Activated T-helper 2 cell treated with anti-CD3 and anti-CD28 coated beads, Interferon-gamma antibody, Interleukin-2, Interleukin-4, amounts not matched to agents 10 μg/mL and 5 μg/mL and 100 μg/mL, durations not matched to agents 14 hours and 24 hours and 36 hours (primary cell): ENCODE data around the gene CDC42EP4. TPM values are rescaled to one million over a fixed set of nuclear protein-coding genes. Genes with fewer than 3 reads are reported as not detected.

Experiments used
- DNase-seq: peaks from one replicate; pipeline ENCODE4 v3.0.0; 2021; ENCODE audit warnings: low spot score
- H3K27ac Mint-ChIP-seq: one replicate; pipeline ENCODE4 v1.8.0; 2021; ENCODE audit warnings: mixed read lengths
- H3K27me3 Mint-ChIP-seq: one replicate; pipeline ENCODE4 v1.8.0; 2021; ENCODE audit warnings: low read depth, mixed read lengths
- H3K36me3 Mint-ChIP-seq: one replicate; pipeline ENCODE4 v1.8.0; 2021; ENCODE audit warnings: low read depth, mixed read lengths
- H3K4me1 Mint-ChIP-seq: one replicate; pipeline ENCODE4 v1.8.0; 2021; ENCODE audit warnings: low read depth, mixed read lengths
- H3K4me3 Mint-ChIP-seq: one replicate; pipeline ENCODE4 v1.8.0; 2021; ENCODE audit warnings: low read depth, mild to moderate bottlenecking, moderate library complexity, mixed read lengths
- H3K9me3 Mint-ChIP-seq: one replicate; pipeline ENCODE4 v1.8.0; 2021; ENCODE audit warnings: mixed read lengths
- intact Hi-C: fragments of 100-400 bp; cut with micrococcal nuclease; formaldehyde crosslinking; loops from one replicate; pipeline ENCODE4 v1.15.1; 2023
- total RNA-seq: library from RNA; stranded (reverse); gene quantifications from 2 replicates; pipeline ENCODE4 v1.2.3, GENCODE V29; 2022

The CDC42EP4 gene
- total RNA-seq, 1 donor from 2014 or later: 1.6 TPM

GRCh38 chr17:73284354-73284753 is 27.4 kb downstream of the CDC42EP4 start:
- Mint-ChIP-seq H3K9me3 (no peaks in the 10 kb centered on the region), H3K36me3 (no peaks in the 10 kb centered on the region), H3K27ac (no peak overlapping the region), H3K4me3 (no peak overlapping the region), H3K4me1 (no peaks in the 10 kb centered on the region), H3K27me3 (no peaks in the 10 kb centered on the region)
- intact Hi-C loops: no loop called here
- DNase-seq: no peak

- no peak overlapping the region for H3K27ac Mint-ChIP-seq
These were observed 27.9 kb downstream of the CDC42EP4 start for GRCh38 chr17:73283841-73284282.

GRCh38 chr17:73283250-73283649 is 28.6 kb downstream of the CDC42EP4 start:
- intact Hi-C loops: no loop called here
- Mint-ChIP-seq H3K36me3 (no peaks in the 10 kb centered on the region), H3K27me3 (no peaks in the 10 kb centered on the region), H3K4me3 (no peak overlapping the region), H3K27ac (no peak overlapping the region), H3K9me3 (no peaks in the 10 kb centered on the region), H3K4me1 (no peaks in the 10 kb centered on the region)
- DNase-seq: no peak

More at GRCh38 chr17:73283841-73284282, 27.9 kb downstream of the CDC42EP4 start:
- no peak for DNase-seq
- intact Hi-C loops: no loop called here
- Mint-ChIP-seq H3K4me1 (no peaks in the 10 kb centered on the region), H3K36me3 (no peaks in the 10 kb centered on the region), H3K9me3 (no peaks in the 10 kb centered on the region), H3K4me3 (no peak overlapping the region), H3K27me3 (no peaks in the 10 kb centered on the region)

GRCh38 chr17:73282629-73283028 is 29.2 kb downstream of the CDC42EP4 start:
- no peaks in the 10 kb centered on the region for H3K4me1 Mint-ChIP-seq
- no peaks in the 10 kb centered on the region for H3K9me3 Mint-ChIP-seq
- H3K27ac Mint-ChIP-seq: no peak overlapping the region
- no peaks in the 10 kb centered on the region for H3K27me3 Mint-ChIP-seq
- H3K4me3 Mint-ChIP-seq: no peak overlapping the region
- no peaks in the 10 kb centered on the region for H3K36me3 Mint-ChIP-seq
- DNase-seq: no peak
- intact Hi-C loops: no loop called here

- H3K4me3 Mint-ChIP-seq: no peak overlapping the region
- H3K9me3 Mint-ChIP-seq: no peaks in the 10 kb centered on the region
- no peak for DNase-seq
- H3K36me3 Mint-ChIP-seq: no peaks in the 10 kb centered on the region
- H3K4me1 Mint-ChIP-seq: no peaks in the 10 kb centered on the region
- H3K27ac Mint-ChIP-seq: no peak overlapping the region
- intact Hi-C loops: no loop called here
- no peaks in the 10 kb centered on the region for H3K27me3 Mint-ChIP-seq
These were observed 29.9 kb downstream of the CDC42EP4 start for GRCh38 chr17:73281928-73282327.

- Mint-ChIP-seq H3K36me3 (no peaks in the 10 kb centered on the region), H3K4me1 (no peaks in the 10 kb centered on the region), H3K27me3 (no peaks in the 10 kb centered on the region), H3K27ac (no peak overlapping the region), H3K4me3 (no peak overlapping the region), H3K9me3 (no peaks in the 10 kb centered on the region)
- no peak for DNase-seq
- intact Hi-C loops: no loop called here
These were observed 31.6 kb downstream of the CDC42EP4 start for GRCh38 chr17:73280191-73280590.

- DNase-seq: no peak
- no peaks in the 10 kb centered on the region for H3K27me3 Mint-ChIP-seq
- H3K4me1 Mint-ChIP-seq: no peaks in the 10 kb centered on the region
- intact Hi-C loops: no loop called here
- no peak overlapping the region for H3K27ac Mint-ChIP-seq
- H3K9me3 Mint-ChIP-seq: no peaks in the 10 kb centered on the region
- no peak overlapping the region for H3K4me3 Mint-ChIP-seq
- H3K36me3 Mint-ChIP-seq: no peaks in the 10 kb centered on the region
These were observed 32.1 kb downstream of the CDC42EP4 start for GRCh38 chr17:73279704-73280103.

GRCh38 chr17:73278465-73279453 is 33.0 kb downstream of the CDC42EP4 start:
- DNase-seq: no peak
- Mint-ChIP-seq H3K27me3 (no peaks in the 10 kb centered on the region), H3K4me3 (no peak overlapping the region), H3K4me1 (no peaks in the 10 kb centered on the region), H3K36me3 (no peaks in the 10 kb centered on the region), H3K9me3 (no peaks in the 10 kb centered on the region), H3K27ac (no peak overlapping the region)
- intact Hi-C loops: no loop called here

GRCh38 chr17:73278049-73278464 is 33.7 kb downstream of the CDC42EP4 start:
- intact Hi-C loops: no loop called here
- no peak for DNase-seq
- Mint-ChIP-seq H3K4me3 (no peak overlapping the region), H3K27ac (no peak overlapping the region), H3K27me3 (no peaks in the 10 kb centered on the region), H3K4me1 (no peaks in the 10 kb centered on the region), H3K9me3 (no peaks in the 10 kb centered on the region), H3K36me3 (no peaks in the 10 kb centered on the region)

- intact Hi-C loops: no loop called here
- no peak for DNase-seq
- H3K4me1 Mint-ChIP-seq: no peaks in the 10 kb centered on the region
- no peak overlapping the region for H3K27ac Mint-ChIP-seq
- H3K9me3 Mint-ChIP-seq: no peaks in the 10 kb centered on the region
- H3K27me3 Mint-ChIP-seq: no peaks in the 10 kb centered on the region
- H3K36me3 Mint-ChIP-seq: no peaks in the 10 kb centered on the region
- H3K4me3 Mint-ChIP-seq: no peak overlapping the region
These were observed 37.3 kb downstream of the CDC42EP4 start for GRCh38 chr17:73274490-73274889.

GRCh38 chr17:73272906-73273218 is 38.9 kb downstream of the CDC42EP4 start:
- H3K4me3 Mint-ChIP-seq: no peak overlapping the region
- intact Hi-C loops: no loop called here
- H3K36me3 Mint-ChIP-seq: no peaks in the 10 kb centered on the region
- no peaks in the 10 kb centered on the region for H3K27me3 Mint-ChIP-seq
- H3K4me1 Mint-ChIP-seq: no peaks in the 10 kb centered on the region
- H3K9me3 Mint-ChIP-seq: no peaks in the 10 kb centered on the region
- no peak for DNase-seq
- no peak overlapping the region for H3K27ac Mint-ChIP-seq

GRCh38 chr17:73271072-73271471 is 40.7 kb downstream of the CDC42EP4 start:
- H3K27me3 Mint-ChIP-seq: no peaks in the 10 kb centered on the region
- DNase-seq: no peak
- no peaks in the 10 kb centered on the region for H3K9me3 Mint-ChIP-seq
- no peak overlapping the region for H3K4me3 Mint-ChIP-seq
- no peaks in the 10 kb centered on the region for H3K36me3 Mint-ChIP-seq
- intact Hi-C loops: no loop called here
- H3K27ac Mint-ChIP-seq: no peak overlapping the region
- no peaks in the 10 kb centered on the region for H3K4me1 Mint-ChIP-seq

GRCh38 chr17:73269791-73270190 is 42.0 kb downstream of the CDC42EP4 start:
- Mint-ChIP-seq H3K4me1 (no peaks in the 10 kb centered on the region), H3K27ac (no peak overlapping the region), H3K36me3 (no peaks in the 10 kb centered on the region), H3K4me3 (no peak overlapping the region), H3K27me3 (no peaks in the 10 kb centered on the region), H3K9me3 (no peaks in the 10 kb centered on the region)
- DNase-seq: no peak
- intact Hi-C loops: no loop called here
